B cell (primary cell): ENCODE measurements around the gene IL20RA. TPM values are rescaled to one million over a fixed set of nuclear protein-coding genes. Genes with fewer than 3 reads are reported as not detected.

Experiments
- ATAC-seq: fragments of 200-7000 bp; cut with Tn5 transposase; one replicate; pipeline ENCODE4 v1.10.0; 2021; ENCODE audit warnings: low read depth, mild to moderate bottlenecking, moderate number of reproducible peaks, moderate library complexity
- CTCF ChIA-PET: fragments of 350-600 bp; sonication (Branson Sonifier 250); formaldehyde crosslinking; loops from one replicate; lab custom pipeline; 2021; ENCODE audit warnings: antibody characterized with exemption, inconsistent platforms; lab: Charles Lee
- POLR2A ChIA-PET: fragments of 350-600 bp; sonication (Branson Sonifier 250); formaldehyde crosslinking; loops from one replicate; lab custom pipeline; 2021; ENCODE audit warnings: antibody characterized with exemption; lab: Charles Lee
- DNase-seq: peaks from one replicate; pipeline ENCODE4 v3.0.0; 2013
- H2AFZ ChIP-seq: 2 replicates; pipeline ENCODE4 v1.6.1; 2012; ENCODE audit warnings: mild to moderate bottlenecking, low read depth, low read length; ENCODE audit not compliant: insufficient read depth, poor library complexity, severe bottlenecking
- H3K27ac ChIP-seq, 2 donors: 1 replicate in 1 of 2; 2 replicates in 1 of 2; pipeline ENCODE4 v1.5.1; 2012 to 2013; ENCODE audit warnings: low read length in 2 of 2, mild to moderate bottlenecking in 2 of 2, moderate library complexity in 1 of 2
- H3K27me3 ChIP-seq, 4 experiments: fragments of 200-600 bp in 1 of 4; sonication (generic) in 1 of 4; replicated peaks in 1 of 4; 1 replicate in 2 of 4; 2 replicates in 2 of 4; pipeline versions ENCODE4 v1.6.1 to v1.7.0; 2013 to 2016; ENCODE audit warnings: low read length in 3 of 4, mild to moderate bottlenecking in 2 of 4, mixed read lengths in 1 of 4, moderate library complexity in 1 of 4; ENCODE audit not compliant: insufficient read depth in 4 of 4, control insufficient read depth in 3 of 4; ENCODE audit errors: control extremely low read depth in 1 of 4
- H3K36me3 ChIP-seq, 2 experiments: replicated peaks in 1 of 2; 1 replicate in 1 of 2; 2 replicates in 1 of 2; pipeline versions ENCODE4 v1.6.1 to v1.7.1; 2013; ENCODE audit warnings: low read length in 1 of 2; ENCODE audit not compliant: insufficient read depth in 2 of 2, control insufficient read depth in 1 of 2; ENCODE audit errors: control extremely low read depth in 1 of 2, extremely low read depth in 1 of 2
- H3K4me1 ChIP-seq, 2 donors: fragments of 200-600 bp in 1 of 2; sonication (generic) in 1 of 2; 1 replicate in 1 of 2; 2 replicates in 1 of 2; pipeline versions ENCODE4 v1.5.1 to v1.6.1; 2013 to 2017; ENCODE audit warnings: low read length in 2 of 2; ENCODE audit not compliant: control insufficient read depth in 2 of 2, insufficient read depth in 2 of 2
- H3K4me2 ChIP-seq: replicated peaks from 2 replicates; pipeline ENCODE3; 2012; ENCODE audit warnings: mild to moderate bottlenecking, low read depth, low read length; ENCODE audit not compliant: poor library complexity, severe bottlenecking
- H3K4me3 ChIP-seq, 5 experiments: fragments of 200-600 bp in 1 of 5; sonication (generic) in 1 of 5; 1 replicate in 3 of 5; 2 replicates in 2 of 5; pipeline versions ENCODE4 v1.5.1 to v1.7.0; 2011 to 2016; ENCODE audit warnings: low read length in 4 of 5, mild to moderate bottlenecking in 4 of 5, low read depth in 2 of 5, control low read depth in 1 of 5, moderate library complexity in 1 of 5; ENCODE audit not compliant: insufficient read depth in 1 of 5; ENCODE audit errors: control extremely low read depth in 1 of 5, extremely low read depth in 1 of 5
- H3K79me2 ChIP-seq: fragments of 200-600 bp; sonication (generic); one replicate; pipeline ENCODE4 v1.6.0; 2016; ENCODE audit warnings: low read length; ENCODE audit not compliant: control insufficient read depth, insufficient read depth
- H3K9ac ChIP-seq: fragments of 200-600 bp; sonication (generic); 2 replicates; pipeline ENCODE4 v1.6.1; 2017; ENCODE audit warnings: mild to moderate bottlenecking, low read length, moderate library complexity
- H3K9me3 ChIP-seq, 3 donors: one replicate each; pipeline versions ENCODE4 v1.6.1 to v1.7.1; 2013; ENCODE audit warnings: low read length in 2 of 3; ENCODE audit not compliant: control insufficient read depth in 2 of 3, insufficient read depth in 1 of 3; ENCODE audit errors: control extremely low read depth in 1 of 3
- H4K20me1 ChIP-seq: 2 replicates; pipeline ENCODE4 v1.6.0; 2012; ENCODE audit warnings: mild to moderate bottlenecking, low read length; ENCODE audit not compliant: insufficient read depth, control insufficient read depth, poor library complexity, severe bottlenecking
- H3K27ac Mint-ChIP-seq: one replicate; pipeline ENCODE4 v1.8.0; 2021; ENCODE audit warnings: mixed read lengths
- H3K27me3 Mint-ChIP-seq: one replicate; pipeline ENCODE4 v1.8.0; 2021; ENCODE audit warnings: mixed read lengths
- H3K4me1 Mint-ChIP-seq: one replicate; pipeline ENCODE4 v1.8.0; 2021; ENCODE audit warnings: mixed read lengths
- H3K4me3 Mint-ChIP-seq: one replicate; pipeline ENCODE4 v1.8.0; 2021; ENCODE audit warnings: mixed read lengths
- H3K9me3 Mint-ChIP-seq: one replicate; pipeline ENCODE4 v1.8.0; 2022; ENCODE audit warnings: mixed read lengths; ENCODE audit not compliant: insufficient read depth
- CTCF ChIP-seq: fragments of 200-600 bp; IDR thresholded peaks from one replicate; pipeline ENCODE4 v1.8.0; 2022; ENCODE audit warnings: antibody characterized with exemption, mild to moderate bottlenecking
- EZH2 ChIP-seq: IDR thresholded peaks from 2 replicates; pipeline ENCODE4 v1.6.1; 2012; ENCODE audit warnings: borderline replicate concordance, low read depth, mild to moderate bottlenecking, moderate library complexity, low read length; ENCODE audit not compliant: insufficient read depth, poor library complexity, severe bottlenecking
- WGBS: methylation state at CpG from one replicate; pipeline ENCODE4 v1.1.5; 2013; ENCODE audit warnings: missing lambda C conversion rate; ENCODE audit not compliant: insufficient coverage; 5-methylcytosine and 5-hydroxymethylcytosine counted together
- intact Hi-C: fragments of 100-400 bp; cut with micrococcal nuclease; formaldehyde crosslinking; loops from one replicate; pipeline ENCODE4 v1.10.0; 2022
- polyA plus RNA-seq: library from polyadenylated mRNA; depleted of rRNA; stranded (reverse); fragments of >200 nt; gene quantifications from 2 replicates; pipeline ENCODE4 v1.2.3, GENCODE V29; 2012
- total RNA-seq, 2 donors: library from RNA; stranded (reverse); fragments of 120-200 nt in 1 of 2; gene quantifications; 1 replicate in 1 of 2; 2 replicates in 1 of 2; pipeline versions ENCODE4 v1.2.3 to v1.2.4, GENCODE V29; 2013 to 2022

The IL20RA gene
- total and polyA plus RNA-seq, 2 donors (not counting 1 experiment from before 2014, with no cell fraction given), result not detected

GRCh38 chr6:137001977-137002302, 42.8 kb downstream of the IL20RA start:
- Histone ChIP-seq H3K9ac (no peak overlapping the region), H3K4me1 (no peaks in the 10 kb centered on the region), H3K36me3 (no peaks in the 10 kb centered on the region), H2AFZ (no peak overlapping the region), H3K4me2 (no peak overlapping the region), H3K9me3 (no peaks in the 10 kb centered on the region), H4K20me1 (no peaks in the 10 kb centered on the region), H3K27ac (no peak overlapping the region), H3K27me3 (peaks cover 0 to 7% (median 3%) of the 10 kb centered on the region in 4 experiments), H3K79me2 (no peaks in the 10 kb centered on the region), H3K4me3 (no peak overlapping the region)
- Mint-ChIP-seq H3K4me1 (no peaks in the 10 kb centered on the region), H3K9me3 (no peaks in the 10 kb centered on the region), H3K4me3 (no peak overlapping the region), H3K27ac (no peak overlapping the region), H3K27me3 (peaks cover 52% of the 10 kb centered on the region)
- POLR2A ChIA-PET, result no interaction called here
- no peak for DNase-seq
- CTCF ChIA-PET, result no interaction called here
- intact Hi-C loops, result no loop called here
- WGBS, result 100% methylated on average over 1 of the region's 7 CpGs
- TF ChIP-seq EZH2 (no peak), CTCF (no peak)
- ATAC-seq, result no peak

GRCh38 chr6:137001299-137001976, 43.3 kb downstream of the IL20RA start:
- no peaks in the 10 kb centered on the region for H3K4me1 Mint-ChIP-seq
- H4K20me1 ChIP-seq, result no peaks in the 10 kb centered on the region
- peaks cover 51% of the 10 kb centered on the region for H3K27me3 Mint-ChIP-seq
- no peak overlapping the region for H3K4me2 ChIP-seq
- no peak overlapping the region for H2AFZ ChIP-seq
- H3K9ac ChIP-seq, result no peak overlapping the region
- CTCF ChIA-PET, result no interaction called here
- H3K27me3 ChIP-seq, result peaks cover 0 to 7% (median 3%) of the 10 kb centered on the region in 4 experiments
- TF ChIP-seq EZH2 (no peak), CTCF (no peak)
- no peaks in the 10 kb centered on the region for H3K4me1 ChIP-seq
- H3K9me3 Mint-ChIP-seq, result no peaks in the 10 kb centered on the region
- POLR2A ChIA-PET, result no interaction called here
- H3K4me3 Mint-ChIP-seq, result no peak overlapping the region
- H3K27ac Mint-ChIP-seq, result no peak overlapping the region
- DNase-seq (no peak), ATAC-seq (no peak)
- no peaks in the 10 kb centered on the region for H3K79me2 ChIP-seq
- intact Hi-C loops, result no loop called here
- no peak overlapping the region for H3K27ac ChIP-seq
- WGBS, result 62% methylated on average over 10 of the region's 17 CpGs
- no peaks in the 10 kb centered on the region for H3K36me3 ChIP-seq
- no peak overlapping the region for H3K4me3 ChIP-seq
- no peaks in the 10 kb centered on the region for H3K9me3 ChIP-seq
